GM12875 (cell line): ENCODE results near the gene TAF3.

Source experiments
- H3K4me3 ChIP-seq: one replicate; pipeline ENCODE4 v1.5.1; 2011; ENCODE audit warnings: low read depth, low read length, control low read depth
- TF ChIP-seq, protein P1 (sequence below): IDR thresholded peaks from 2 replicates; pipeline ENCODE4 v1.5.1; 2011; ENCODE audit warnings: low read depth, mild to moderate bottlenecking, control low read depth, inconsistent platforms, low read length, moderate library complexity, borderline replicate concordance; ENCODE audit not compliant: insufficient read depth

The TAF3 gene

DNA sequence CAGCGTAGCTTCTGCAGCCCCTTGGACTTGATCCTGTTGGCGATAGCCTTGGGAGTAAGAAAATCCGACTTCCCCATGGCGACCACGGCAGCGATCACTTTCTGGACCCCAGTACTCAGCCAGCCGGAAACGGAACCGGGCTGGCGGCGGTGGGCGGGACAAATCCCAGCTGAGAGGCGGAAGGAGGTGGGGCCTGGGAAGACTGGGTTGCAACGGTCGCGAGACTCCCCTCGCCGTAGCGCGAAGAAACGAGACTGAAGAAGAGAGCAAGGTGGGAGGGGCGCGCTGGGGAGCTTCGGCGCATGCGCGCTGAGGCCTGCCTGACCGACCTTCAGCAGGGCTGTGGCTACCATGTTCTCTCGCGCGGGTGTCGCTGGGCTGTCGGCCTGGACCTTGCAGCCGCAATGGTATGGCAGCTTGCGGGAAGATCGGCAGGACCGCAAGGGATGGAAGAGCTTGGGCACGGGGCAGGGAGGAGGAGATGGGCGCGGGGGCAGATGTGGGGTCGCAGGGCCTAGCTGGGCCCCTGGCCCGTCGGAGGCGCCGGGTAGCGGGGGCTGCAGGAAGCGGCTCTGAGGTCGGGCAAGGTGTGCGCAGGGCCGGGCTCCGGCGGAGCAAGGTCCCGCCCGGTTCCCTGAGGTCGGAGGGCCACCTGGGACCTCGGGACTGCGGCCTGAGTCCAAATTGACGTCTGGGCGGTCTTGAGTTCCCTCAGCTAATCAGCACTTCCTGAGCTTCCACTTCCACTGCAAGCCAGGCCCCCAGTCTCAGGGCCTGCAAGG lies 30.3 kb upstream of the TAF3 start, which contains the start of the genes ATP5F1C and KIN:
Gene ATP5F1C (plus strand): TSS at position 321 of the 782 bp plus-strand sequence. CDS start 31 bp downstream, at position 352.
Gene KIN (minus strand): TSS at position 137 of the 782 bp plus-strand sequence. CDS start 60 bp downstream, at position 77.
- H3K4me3 ChIP-seq, result peak within 1 kb of the TSS; percentile 76
- TF ChIP-seq, protein P1, sequence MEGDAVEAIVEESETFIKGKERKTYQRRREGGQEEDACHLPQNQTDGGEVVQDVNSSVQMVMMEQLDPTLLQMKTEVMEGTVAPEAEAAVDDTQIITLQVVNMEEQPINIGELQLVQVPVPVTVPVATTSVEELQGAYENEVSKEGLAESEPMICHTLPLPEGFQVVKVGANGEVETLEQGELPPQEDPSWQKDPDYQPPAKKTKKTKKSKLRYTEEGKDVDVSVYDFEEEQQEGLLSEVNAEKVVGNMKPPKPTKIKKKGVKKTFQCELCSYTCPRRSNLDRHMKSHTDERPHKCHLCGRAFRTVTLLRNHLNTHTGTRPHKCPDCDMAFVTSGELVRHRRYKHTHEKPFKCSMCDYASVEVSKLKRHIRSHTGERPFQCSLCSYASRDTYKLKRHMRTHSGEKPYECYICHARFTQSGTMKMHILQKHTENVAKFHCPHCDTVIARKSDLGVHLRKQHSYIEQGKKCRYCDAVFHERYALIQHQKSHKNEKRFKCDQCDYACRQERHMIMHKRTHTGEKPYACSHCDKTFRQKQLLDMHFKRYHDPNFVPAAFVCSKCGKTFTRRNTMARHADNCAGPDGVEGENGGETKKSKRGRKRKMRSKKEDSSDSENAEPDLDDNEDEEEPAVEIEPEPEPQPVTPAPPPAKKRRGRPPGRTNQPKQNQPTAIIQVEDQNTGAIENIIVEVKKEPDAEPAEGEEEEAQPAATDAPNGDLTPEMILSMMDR, result no peak

DNA sequence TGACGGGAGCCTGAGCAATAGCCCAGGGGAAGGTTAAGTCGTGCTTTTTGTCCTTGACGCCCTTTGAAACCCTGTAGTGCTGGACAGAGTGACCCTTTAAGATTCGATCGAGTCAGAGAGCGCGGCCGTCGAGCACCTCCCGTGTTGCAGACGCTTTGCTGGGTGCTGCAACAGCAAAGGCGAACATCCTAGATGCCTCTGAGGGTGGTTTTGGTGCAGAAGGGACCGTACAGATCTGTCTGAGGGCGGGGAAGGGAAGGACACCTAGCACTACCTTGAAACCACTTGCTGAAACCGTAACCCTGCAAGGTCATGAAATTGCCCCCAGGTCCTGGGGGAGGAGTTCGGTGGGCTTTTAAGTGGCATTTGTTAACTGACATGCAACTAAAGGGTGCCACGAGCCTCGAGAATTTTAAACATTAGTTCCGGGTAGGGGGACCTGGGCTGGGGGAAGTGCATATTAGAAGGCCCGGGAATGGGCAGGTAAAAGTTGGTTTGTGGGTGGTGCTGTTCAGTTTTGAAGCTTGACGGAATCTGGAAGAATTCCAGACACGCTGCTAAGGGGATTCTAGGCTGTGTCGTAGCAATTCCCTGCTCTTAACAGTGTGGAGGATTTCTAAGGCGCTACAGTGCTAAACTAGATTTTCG lies 29.5 kb upstream of the TAF3 start:
- TF ChIP-seq, protein P1, result no peak
- H3K4me3 ChIP-seq, result peak overlapping the region; percentile 76

DNA sequence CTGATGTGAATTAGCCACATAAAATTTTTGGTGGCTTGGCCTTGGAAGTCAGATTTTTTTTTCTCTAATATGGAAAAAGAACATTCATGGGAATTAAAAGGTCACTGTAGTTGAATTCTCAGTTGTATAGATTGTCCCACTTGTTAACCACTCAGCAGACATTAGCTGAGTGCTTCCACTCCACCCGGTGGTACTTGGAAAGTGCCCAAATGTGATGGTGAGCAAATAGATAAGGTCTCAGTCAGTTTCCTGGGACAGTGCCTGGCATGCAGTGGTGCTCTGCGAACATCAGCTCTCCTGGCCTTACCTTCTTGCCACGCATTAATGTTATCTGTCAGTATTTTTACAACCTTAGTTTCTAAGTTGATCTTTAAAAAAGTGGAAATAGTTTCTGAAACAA lies 28.9 kb upstream of the TAF3 start:
- peak overlapping the region; percentile 76 for H3K4me3 ChIP-seq
- TF ChIP-seq, protein P1, result no peak

DNA sequence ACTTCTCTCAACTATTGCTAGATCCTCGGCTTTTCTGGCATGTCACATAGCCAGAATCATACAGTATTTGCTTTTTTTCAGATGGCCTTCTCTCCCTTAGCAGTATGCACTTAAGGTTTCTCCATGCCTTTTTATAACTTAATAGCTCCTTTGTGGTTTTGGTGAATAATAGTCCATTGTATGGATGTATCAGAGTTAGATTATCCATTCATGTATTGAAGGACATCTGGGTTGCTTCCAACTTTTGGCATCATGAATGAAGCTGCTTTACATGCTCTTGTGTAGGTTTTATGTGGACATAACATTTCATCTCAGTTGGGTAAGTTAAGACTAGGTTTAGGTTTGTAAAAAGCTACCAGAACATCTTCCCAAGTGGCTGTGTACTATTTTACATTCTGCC lies 25.8 kb upstream of the TAF3 start:
- no peak overlapping the region for H3K4me3 ChIP-seq
- TF ChIP-seq, protein P1, result no peak

DNA sequence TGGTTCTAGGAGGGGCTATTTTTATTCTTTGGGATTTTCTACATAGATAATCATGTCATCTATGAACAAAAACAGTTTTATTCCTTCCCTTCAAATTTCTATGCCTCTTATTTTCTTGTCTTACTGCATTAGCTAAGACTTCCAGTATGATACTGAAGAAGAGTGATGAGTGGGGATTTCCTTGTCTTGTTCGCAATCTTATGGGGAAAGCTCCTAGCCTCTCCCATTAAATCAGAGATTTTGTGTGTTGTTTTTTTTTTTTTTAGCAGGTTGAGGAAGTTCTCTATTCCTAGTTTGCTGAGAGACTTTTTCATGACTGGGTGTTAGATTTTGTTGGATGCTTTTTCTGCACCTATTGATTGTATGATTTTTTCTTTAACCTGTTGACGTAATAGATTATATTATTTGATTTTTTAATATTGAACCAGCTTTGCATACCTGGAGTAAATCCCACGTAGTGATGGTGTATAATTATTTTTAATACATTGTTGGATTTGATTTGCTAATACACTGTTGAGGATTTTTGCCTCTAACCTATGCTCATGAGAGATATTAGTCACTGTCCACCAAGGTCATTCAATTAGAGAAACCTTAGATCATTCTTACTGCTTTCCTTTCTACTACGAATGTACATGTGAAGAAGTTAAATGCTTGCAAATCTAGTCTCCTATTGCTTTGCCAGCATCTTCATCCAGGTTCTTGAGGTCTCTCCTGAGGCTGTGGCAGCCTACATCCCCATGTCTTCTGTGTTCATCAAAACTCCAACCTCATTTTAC lies 23.9 kb upstream of the TAF3 start:
- TF ChIP-seq, protein P1, result no peak
- no peak overlapping the region for H3K4me3 ChIP-seq

DNA sequence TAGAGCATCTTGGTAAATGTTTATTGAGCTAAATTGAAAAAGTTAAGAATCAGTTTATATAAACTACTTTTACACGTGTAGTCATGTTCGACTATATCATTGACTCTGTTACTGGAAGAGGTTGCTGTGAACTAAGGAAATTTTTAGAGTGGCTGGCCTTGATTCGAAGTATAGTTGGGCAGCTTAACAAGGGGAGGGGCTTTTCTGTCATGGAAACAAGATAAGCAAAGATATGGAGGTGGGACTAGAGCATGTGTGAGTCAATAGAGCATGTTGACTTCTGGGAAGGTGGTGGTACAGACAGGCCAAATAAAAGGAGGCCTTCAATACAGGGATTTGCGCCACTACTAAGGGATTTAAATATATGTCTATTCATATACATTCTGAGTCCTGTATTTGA lies 22.7 kb upstream of the TAF3 start:
- TF ChIP-seq, protein P1, result no peak
- no peak overlapping the region for H3K4me3 ChIP-seq

DNA sequence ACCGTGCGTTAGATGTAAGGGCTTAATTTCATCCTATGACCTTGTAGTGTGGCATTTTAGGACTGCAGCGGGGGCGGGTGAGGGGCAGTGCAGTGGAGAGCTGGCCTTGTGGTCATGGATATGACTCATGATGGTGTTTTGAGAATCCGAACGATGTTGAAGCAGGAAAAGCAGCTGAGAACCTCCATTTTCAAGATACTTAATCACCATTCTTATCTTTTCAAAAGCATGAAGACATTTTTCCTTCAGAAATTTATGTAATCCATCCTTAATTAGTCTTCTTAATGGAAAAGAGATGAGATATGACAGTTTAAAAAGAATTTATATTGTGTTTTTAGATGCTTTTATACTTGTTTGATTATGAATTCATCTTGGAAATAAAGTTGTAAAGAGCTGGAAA lies 20.7 kb upstream of the TAF3 start:
- H3K4me3 ChIP-seq, result no peak overlapping the region
- TF ChIP-seq, protein P1, result no peak
